ENCODE measurements around the gene CGN.

CGN gene

GRCh38 chr1:151578941-151579340 lies 67.8 kb downstream of the CGN start:
- TF ChIP-seq CTCF (IDR thresholded peaks at IDR 0.05): no peak

GRCh38 chr1:151579436-151580225 lies 68.4 kb downstream of the CGN start:
- TF ChIP-seq CTCF (IDR thresholded peaks at IDR 0.05): no peak

- no peak for TF ChIP-seq CTCF (IDR thresholded peaks at IDR 0.05)
These were observed 70.3 kb downstream of the CGN start for GRCh38 chr1:151581451-151581850.

GRCh38 chr1:151581921-151582320 lies 70.7 kb downstream of the CGN start:
- no peak for TF ChIP-seq CTCF (IDR thresholded peaks at IDR 0.05)

GRCh38 chr1:151583796-151584195 lies 72.6 kb downstream of the CGN start:
- TF ChIP-seq CTCF (IDR thresholded peaks at IDR 0.05): no peak

- TF ChIP-seq CTCF (IDR thresholded peaks at IDR 0.05): no peak
These were observed 73.1 kb downstream of the CGN start for GRCh38 chr1:151584278-151584677.

GRCh38 chr1:151584780-151585179 lies 73.6 kb downstream of the CGN start:
- no peak for TF ChIP-seq CTCF (IDR thresholded peaks at IDR 0.05)

- TF ChIP-seq CTCF (IDR thresholded peaks at IDR 0.05): no peak
These were observed 74.4 kb downstream of the CGN start for GRCh38 chr1:151585622-151586021.

Measured in LNCAP (cell line).